HCT116 (cell line): ENCODE data around the gene ATRN. TPM values are rescaled to one million over a fixed set of nuclear protein-coding genes. Genes with fewer than 3 reads are reported as not detected.

Experiments
- ATAC-seq: fragments of 200-7000 bp; cut with Tn5 transposase; 2 replicates; pipeline ENCODE4 v1.9.1; 2020; ENCODE audit warnings: mild to moderate bottlenecking, moderate library complexity
- BruUV-seq: library from RNA; stranded (reverse); fragments of 400-500 nt; replicated peaks from 2 replicates; lab custom pipeline; 2021; lab: Mats Ljungman, UMichigan
- CTCF ChIA-PET: fragments of 300-600 bp; sonication (Branson Sonifier 250); formaldehyde crosslinking; loops from one replicate; lab custom pipeline; 2021; ENCODE audit warnings: antibody characterized with exemption; lab: Charles Lee
- POLR2A ChIA-PET: fragments of 300-600, 350-600 bp; sonication (Branson Sonifier 250); formaldehyde crosslinking; loops from one replicate; lab custom pipeline; 2021; ENCODE audit warnings: antibody characterized with exemption; lab: Charles Lee
- RAD21 ChIA-PET, 2 experiments: fragments of 300-600 bp; sonication (Branson Sonifier 250); formaldehyde crosslinking; loops; one replicate each; lab custom pipeline; 2023; ENCODE audit warnings: low total read pairs in 2 of 2; ENCODE audit not compliant: uncharacterized antibody in 2 of 2, unreplicated experiment in 2 of 2, low non-redundant PET in 1 of 2; lab: Charles Lee
- DNase-seq: peaks from one replicate; pipeline ENCODE4 v3.0.0-alpha.2; 2010; ENCODE audit warnings: low read depth, low spot score
- H2AFZ ChIP-seq: fragments of 200-600 bp; shearing (Covaris generic), sonication (generic); 2 replicates; pipeline ENCODE4 v1.6.1; 2017; ENCODE audit warnings: low read depth, mixed run types, mixed read lengths, antibody characterized with exemption, low read length; ENCODE audit not compliant: poor library complexity, severe bottlenecking
- H3K27ac ChIP-seq: 2 replicates; pipeline ENCODE4 v1.5.1; 2012; ENCODE audit warnings: low read depth, low read length
- H3K27me3 ChIP-seq: fragments of 200-600 bp; sonication (generic); 2 replicates; pipeline ENCODE4 v1.6.1; 2016; ENCODE audit warnings: mixed run types, low read length, mixed read lengths; ENCODE audit not compliant: insufficient read depth
- H3K36me3 ChIP-seq, 2 experiments: fragments of 200-500 bp in 1 of 2; fragments of 200-600 bp in 1 of 2; sonication (Bioruptor generic) in 1 of 2; sonication (generic) in 1 of 2; 2 replicates each; pipeline versions ENCODE4 v1.5.1 to v1.6.1; 2014 to 2016; ENCODE audit warnings: low read length in 2 of 2, inconsistent platforms in 1 of 2, mixed read lengths in 1 of 2, mixed run types in 1 of 2; ENCODE audit not compliant: insufficient read depth in 2 of 2, control insufficient read depth in 1 of 2
- H3K4me1 ChIP-seq, 2 experiments: fragments of 200-600 bp in 1 of 2; sonication (generic) in 1 of 2; 2 replicates each; pipeline versions ENCODE4 v1.5.1 to v1.6.1; 2012 to 2017; ENCODE audit warnings: low read length in 2 of 2, inconsistent platforms in 1 of 2, mild to moderate bottlenecking in 1 of 2, mixed read lengths in 1 of 2, mixed run types in 1 of 2, moderate library complexity in 1 of 2; ENCODE audit not compliant: insufficient read depth in 2 of 2, control insufficient read depth in 1 of 2
- H3K4me2 ChIP-seq: fragments of 200-600 bp; sonication (generic); 2 replicates; pipeline ENCODE4 v1.6.1; 2017; ENCODE audit warnings: mixed run types, low read length, mixed read lengths
- H3K4me3 ChIP-seq, 2 experiments: fragments of 200-600 bp in 1 of 2; sonication (generic) in 1 of 2; replicated peaks in 1 of 2; 2 replicates each; pipeline ENCODE4 v1.5.1; 2011 to 2016; ENCODE audit warnings: low read length in 2 of 2, control low read depth in 1 of 2, low read depth in 1 of 2, mild to moderate bottlenecking in 1 of 2, mixed read lengths in 1 of 2, mixed run types in 1 of 2
- H3K79me2 ChIP-seq: fragments of 200-600 bp; sonication (generic); 2 replicates; pipeline ENCODE4 v1.6.1; 2017; ENCODE audit warnings: mild to moderate bottlenecking, mixed run types, low read length, moderate library complexity, mixed read lengths; ENCODE audit not compliant: insufficient read depth
- H3K9ac ChIP-seq: fragments of 200-600 bp; sonication (generic); 2 replicates; pipeline ENCODE4 v1.6.1; 2016; ENCODE audit warnings: low read length, mixed read lengths
- H3K9me2 ChIP-seq: fragments of 200-600 bp; sonication (generic), shearing (Covaris generic); 2 replicates; pipeline ENCODE4 v1.6.1; 2017; ENCODE audit warnings: mixed run types, mild to moderate bottlenecking, moderate library complexity; ENCODE audit not compliant: insufficient read depth
- H3K9me3 ChIP-seq, 2 experiments: fragments of 200-500 bp in 1 of 2; fragments of 200-600 bp in 1 of 2; sonication (Bioruptor generic) in 1 of 2; sonication (generic) in 1 of 2; 2 replicates each; pipeline ENCODE4 v1.6.1; 2014 to 2017; ENCODE audit warnings: low read length in 2 of 2, mixed read lengths in 2 of 2, inconsistent platforms in 1 of 2, low read depth in 1 of 2, mild to moderate bottlenecking in 1 of 2, mixed run types in 1 of 2, moderate library complexity in 1 of 2; ENCODE audit not compliant: control insufficient read depth in 1 of 2, insufficient read depth in 1 of 2
- H4K20me1 ChIP-seq: fragments of 200-600 bp; sonication (generic), shearing (Covaris generic); 2 replicates; pipeline ENCODE4 v1.6.1; 2017; ENCODE audit warnings: mixed run types, mild to moderate bottlenecking, moderate library complexity; ENCODE audit not compliant: insufficient read depth
- CBX3 ChIP-seq: IDR thresholded peaks from 2 replicates; pipeline ENCODE4 v1.6.1; 2012; ENCODE audit warnings: low read depth
- ELF1 ChIP-seq: IDR thresholded peaks from 2 replicates; pipeline ENCODE4 v1.6.1; 2012; ENCODE audit warnings: low read depth, borderline replicate concordance
- EZH2 ChIP-seq: fragments of 200-600 bp; sonication (generic); IDR thresholded peaks from 2 replicates; pipeline ENCODE4 v1.6.1; 2017; ENCODE audit warnings: antibody characterized with exemption, mixed run types
- EZH2phosphoT487 ChIP-seq: fragments of 200-600 bp; IDR thresholded peaks from 2 replicates; pipeline ENCODE4 v1.6.1; 2018; ENCODE audit warnings: antibody characterized with exemption, borderline replicate concordance
- FOSL1 ChIP-seq: IDR thresholded peaks from 2 replicates; pipeline ENCODE4 v1.6.1; 2012; ENCODE audit warnings: low read depth
- MAX ChIP-seq: IDR thresholded peaks from 2 replicates; pipeline ENCODE4 v1.6.1; 2012
- POLR2A ChIP-seq: IDR thresholded peaks from 2 replicates; pipeline ENCODE4 v1.7.0; 2011; ENCODE audit warnings: borderline replicate concordance; ENCODE audit not compliant: insufficient read depth, insufficient read length; ENCODE audit errors: extremely low read depth
- RAD21 ChIP-seq: IDR thresholded peaks from 2 replicates; pipeline ENCODE4 v1.6.1; 2012; ENCODE audit warnings: low read depth, mild to moderate bottlenecking
- SIN3A ChIP-seq: IDR thresholded peaks from 2 replicates; pipeline ENCODE4 v1.6.1; 2012; ENCODE audit warnings: low read depth
- YY1 ChIP-seq: IDR thresholded peaks from 2 replicates; pipeline ENCODE4 v1.6.1; 2011; ENCODE audit warnings: low read length, low read depth, moderate library complexity, mild to moderate bottlenecking; ENCODE audit not compliant: insufficient replicate concordance; ENCODE audit errors: extremely low read depth
- ZFX ChIP-seq: fragments of 450-650 bp; IDR thresholded peaks from 2 replicates; pipeline ENCODE4 v1.6.1; 2017
- intact Hi-C: fragments of 100-400 bp; cut with micrococcal nuclease; formaldehyde crosslinking; loops from 2 replicates; pipeline ENCODE4 v1.10.0; 2022
- total RNA-seq: library from RNA; stranded (reverse); gene quantifications from one replicate; pipeline ENCODE4 v1.2.1, GENCODE V29; 2021; ENCODE audit not compliant: unreplicated experiment
- TF ChIP-seq, protein P1 (sequence below), 3 experiments: fragments of 200-600 bp in 1 of 3; sonication (generic) in 1 of 3; IDR thresholded peaks in 2 of 3; conservative IDR thresholded peaks in 1 of 3; 2 replicates each; pipeline ENCODE4 v1.5.1; 2012 to 2017; ENCODE audit warnings: low read depth in 2 of 3, low read length in 2 of 3, antibody characterized with exemption in 1 of 3, borderline replicate concordance in 1 of 3, control low read depth in 1 of 3, mild to moderate bottlenecking in 1 of 3, mixed read lengths in 1 of 3, mixed run types in 1 of 3, moderate library complexity in 1 of 3; ENCODE audit not compliant: insufficient read depth in 1 of 3

Gene ATRN
- total RNA-seq, 1 experiment from 2014 or later = 24.4 TPM

GRCh38 chr20:3630429-3630828, 159.6 kb downstream of the ATRN start:
- ChIA-PET POLR2A (no interaction called here), CTCF (interaction anchor here (1.3 kb wide), 1 partner anchor 67 kb away, joined by 5 read pairs; no protein-coding TSS in a partner anchor), RAD21 (no interaction called here)
- intact Hi-C loops = no loop called here
- ATAC-seq (no peak), DNase-seq (no peak)
- H3K4me3 ChIP-seq = no peak overlapping the region
- H2AFZ ChIP-seq = no peak overlapping the region
- H3K4me2 ChIP-seq = no peak overlapping the region
- no peaks in the 10 kb centered on the region for H3K9me2 ChIP-seq
- H3K36me3 ChIP-seq = no peaks in the 10 kb centered on the region; a peak in 1 of 4 replicates
- TF ChIP-seq SIN3A (no peak), FOSL1 (no peak), EZH2phosphoT487 (no peak), RAD21 (no peak), EZH2 (no peak), ZFX (no peak)
- no peaks in the 10 kb centered on the region for H3K9me3 ChIP-seq
- no peak overlapping the region for H3K27ac ChIP-seq
- no TSS peak for BruUV-seq
- H4K20me1 ChIP-seq = no peaks in the 10 kb centered on the region
- H3K4me1 ChIP-seq = no peaks in the 10 kb centered on the region
- no peak overlapping the region for H3K9ac ChIP-seq
- no peaks in the 10 kb centered on the region for H3K27me3 ChIP-seq
- no peaks in the 10 kb centered on the region for H3K79me2 ChIP-seq

DNA sequence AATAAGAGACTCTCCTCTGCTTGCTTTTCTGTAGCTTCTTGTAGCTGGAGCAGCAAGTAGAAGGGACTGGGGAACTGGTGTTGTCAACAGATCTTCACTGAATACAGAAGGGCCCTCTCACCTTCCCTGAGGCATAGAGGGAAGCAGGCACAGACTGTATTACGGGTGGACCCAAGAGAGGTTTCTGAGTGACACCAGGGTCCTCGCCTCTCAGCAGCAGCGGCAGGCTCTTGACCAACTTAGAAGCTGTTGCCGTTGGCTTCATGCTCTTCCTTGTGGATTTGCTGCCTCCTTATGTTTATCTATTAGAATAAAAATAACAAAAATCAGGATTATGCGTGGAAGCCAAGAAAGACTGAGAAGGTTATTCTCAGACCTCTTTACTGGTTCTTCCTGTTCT, 160.7 kb downstream of the ATRN start:
- Histone ChIP-seq H3K9ac (no peak overlapping the region), H3K27ac (no peak overlapping the region), H4K20me1 (no peaks in the 10 kb centered on the region), H3K9me3 (no peaks in the 10 kb centered on the region), H3K9me2 (no peaks in the 10 kb centered on the region), H2AFZ (no peak overlapping the region), H3K4me1 (no peaks in the 10 kb centered on the region), H3K36me3 (no peaks in the 10 kb centered on the region; a peak in 1 of 4 replicates), H3K4me2 (no peak overlapping the region), H3K27me3 (no peaks in the 10 kb centered on the region), H3K79me2 (no peaks in the 10 kb centered on the region), H3K4me3 (no peak overlapping the region)
- RAD21 ChIA-PET = no interaction called here
- CTCF ChIA-PET = no interaction called here
- BruUV-seq = no TSS peak
- no peak for DNase-seq
- intact Hi-C loops = no loop called here
- POLR2A ChIA-PET = no interaction called here
- ATAC-seq = no peak
- TF ChIP-seq, protein P1, sequence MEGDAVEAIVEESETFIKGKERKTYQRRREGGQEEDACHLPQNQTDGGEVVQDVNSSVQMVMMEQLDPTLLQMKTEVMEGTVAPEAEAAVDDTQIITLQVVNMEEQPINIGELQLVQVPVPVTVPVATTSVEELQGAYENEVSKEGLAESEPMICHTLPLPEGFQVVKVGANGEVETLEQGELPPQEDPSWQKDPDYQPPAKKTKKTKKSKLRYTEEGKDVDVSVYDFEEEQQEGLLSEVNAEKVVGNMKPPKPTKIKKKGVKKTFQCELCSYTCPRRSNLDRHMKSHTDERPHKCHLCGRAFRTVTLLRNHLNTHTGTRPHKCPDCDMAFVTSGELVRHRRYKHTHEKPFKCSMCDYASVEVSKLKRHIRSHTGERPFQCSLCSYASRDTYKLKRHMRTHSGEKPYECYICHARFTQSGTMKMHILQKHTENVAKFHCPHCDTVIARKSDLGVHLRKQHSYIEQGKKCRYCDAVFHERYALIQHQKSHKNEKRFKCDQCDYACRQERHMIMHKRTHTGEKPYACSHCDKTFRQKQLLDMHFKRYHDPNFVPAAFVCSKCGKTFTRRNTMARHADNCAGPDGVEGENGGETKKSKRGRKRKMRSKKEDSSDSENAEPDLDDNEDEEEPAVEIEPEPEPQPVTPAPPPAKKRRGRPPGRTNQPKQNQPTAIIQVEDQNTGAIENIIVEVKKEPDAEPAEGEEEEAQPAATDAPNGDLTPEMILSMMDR (IDR thresholded peaks at IDR 0.05 in 2 of 3, conservative IDR thresholded peaks at IDR 0.05 in 1 of 3; ENCODE audit: borderline replicate concordance in 1 of 3, insufficient read depth in 1 of 3, low read depth in 2 of 3, low read length in 2 of 3) = no peak
- TF ChIP-seq ZFX (no peak), EZH2 (no peak), CBX3 (no peak), MAX (no peak), POLR2A (no peak), YY1 (no peak), SIN3A (no peak), ELF1 (no peak)
